ENCODE data around the gene FAM20B.

FAM20B gene

GRCh38 chr1:179095924-179096323, 70.2 kb downstream of the FAM20B start:
- DNase-seq, result no peak

DNA sequence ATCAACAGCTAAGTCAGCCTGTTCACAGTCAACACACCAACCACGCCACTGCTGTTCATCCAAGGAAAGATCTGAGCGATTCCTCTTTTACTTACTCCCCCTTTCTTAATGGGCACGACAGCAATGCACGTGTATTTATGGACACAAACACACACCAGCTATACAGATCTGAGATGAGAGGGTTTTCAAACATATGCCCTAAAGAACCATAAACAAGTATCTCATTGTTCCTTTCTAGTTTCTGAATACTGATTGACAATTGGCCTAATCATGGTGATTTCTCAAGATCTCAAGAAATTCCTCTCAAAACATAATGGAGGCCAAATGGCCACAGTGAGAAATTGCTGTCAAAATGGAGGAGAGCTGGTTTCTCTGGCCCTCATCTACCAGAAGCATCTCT, 74.2 kb downstream of the FAM20B start:
- DNase-seq, result no peak

GRCh38 chr1:179101566-179101965, 75.9 kb downstream of the FAM20B start:
- DNase-seq, result no peak

DNA sequence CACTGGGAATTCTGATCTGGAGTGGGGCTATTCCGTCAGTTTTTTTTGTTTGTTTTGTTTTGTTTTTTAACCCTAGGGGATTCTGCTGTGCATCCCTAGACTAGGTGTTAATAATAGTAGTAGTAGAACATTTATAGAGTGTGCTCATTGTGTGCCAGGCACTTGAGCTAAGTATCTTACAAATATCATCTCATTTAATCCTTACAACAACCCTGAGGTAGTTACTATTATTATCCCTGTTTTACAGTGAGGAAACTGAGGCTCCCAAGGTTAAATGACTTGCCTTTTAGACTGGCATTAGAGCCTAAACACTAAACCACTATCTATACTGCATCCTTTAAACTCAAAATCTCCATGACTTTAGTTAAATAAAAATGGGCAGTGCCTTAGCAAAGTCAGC, 78.3 kb downstream of the FAM20B start:
- no peak for DNase-seq

- no peak for DNase-seq
These were observed 79.0 kb downstream of the FAM20B start for GRCh38 chr1:179104611-179105250.

GRCh38 chr1:179105393-179105792, 79.7 kb downstream of the FAM20B start:
- DNase-seq, result peak; percentile 11

- no peak for DNase-seq
These were observed 82.3 kb downstream of the FAM20B start for GRCh38 chr1:179107706-179108629.

- DNase-seq, result no peak
These were observed 83.0 kb downstream of the FAM20B start for GRCh38 chr1:179108644-179109043.

DNA sequence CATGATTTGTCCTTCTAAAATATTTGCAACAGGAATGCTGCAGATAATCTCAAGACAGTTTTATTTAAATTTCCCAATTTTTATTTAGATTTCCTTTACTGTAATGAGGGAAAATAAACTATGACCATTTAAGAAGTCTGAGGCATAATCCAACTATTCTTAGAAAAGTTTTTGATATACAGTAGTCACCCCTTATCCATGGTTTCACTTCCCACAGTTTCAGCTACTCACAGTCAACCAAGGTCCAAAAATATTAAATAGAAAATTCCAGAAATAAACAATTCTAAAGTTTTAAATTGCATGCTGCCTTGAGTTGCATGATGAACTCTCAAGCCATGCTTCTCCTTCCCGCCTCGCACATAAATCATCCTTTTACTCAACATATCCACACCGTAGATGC, 89.5 kb downstream of the FAM20B start:
- no peak for DNase-seq

DNA sequence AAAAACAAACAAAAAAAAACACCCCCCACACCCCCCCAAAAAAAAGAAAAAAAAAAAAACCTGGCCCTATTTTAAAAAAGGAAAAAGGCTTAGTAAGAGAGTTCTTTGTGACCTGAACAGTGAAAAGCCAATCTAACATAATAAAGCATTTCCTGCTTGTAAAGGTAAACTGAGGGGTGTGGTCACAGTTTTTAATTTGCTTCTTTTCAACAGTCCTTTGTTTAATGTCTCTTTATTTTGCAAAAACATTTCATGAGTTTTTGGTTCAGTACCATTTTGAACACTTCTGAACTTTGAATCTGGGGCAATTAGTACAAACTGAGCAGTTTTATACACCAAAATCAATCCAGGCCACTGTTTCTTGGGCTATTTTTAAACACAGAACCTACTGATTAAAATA, 93.8 kb downstream of the FAM20B start:
- DNase-seq, result no peak

- DNase-seq, result no peak
These were observed 95.0 kb downstream of the FAM20B start for GRCh38 chr1:179120736-179121135.

- DNase-seq, result peak; percentile 61
These were observed 95.7 kb downstream of the FAM20B start for GRCh38 chr1:179121159-179121938.

DNA sequence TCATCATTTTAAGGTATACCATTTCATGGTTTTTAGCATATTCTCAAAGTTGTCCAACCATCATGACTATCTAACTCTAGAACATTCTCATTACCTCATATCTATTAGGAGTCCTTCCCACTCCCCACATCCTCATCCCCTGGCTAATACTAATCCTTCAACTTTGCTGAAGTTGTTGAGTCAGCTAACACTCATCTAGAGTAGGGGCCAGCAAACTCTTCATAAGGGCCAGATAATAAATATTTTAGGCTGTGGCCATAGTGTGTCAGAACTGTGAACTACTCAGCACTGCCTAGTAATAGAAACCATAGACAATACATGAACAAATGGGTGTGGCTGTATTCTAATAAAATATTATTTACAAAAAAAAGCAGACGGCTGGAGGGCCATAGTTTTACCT, 99.2 kb downstream of the FAM20B start:
- no peak for DNase-seq

Data from CD4-positive, alpha-beta T cell treated with Interleukin-21 for 1 hour (primary cell).